GM20000 (cell line): ENCODE measurements around the gene FAM131C.

Experiments
- DNase-seq: peaks from one replicate; pipeline ENCODE4 v3.0.0; 2012; ENCODE audit warnings: low spot score
- CTCF ChIP-seq: IDR thresholded peaks from 2 replicates; pipeline ENCODE4 v1.5.1; 2012; ENCODE audit warnings: mild to moderate bottlenecking, control low read depth; ENCODE audit errors: extremely low read depth, missing control alignments

Gene FAM131C

GRCh38 chr1:16012590-16013219, 60.7 kb downstream of the FAM131C start:
- no peak for TF ChIP-seq CTCF

GRCh38 chr1:16011936-16012589, 61.4 kb downstream of the FAM131C start:
- no peak for TF ChIP-seq CTCF
- DNase-seq = no peak

More at GRCh38 chr1:16012590-16013219, 60.7 kb downstream of the FAM131C start:
- peak; percentile 71 for DNase-seq

GRCh38 chr1:16010837-16011236, 62.6 kb downstream of the FAM131C start:
- no peak for DNase-seq
- no peak for TF ChIP-seq CTCF

GRCh38 chr1:16009678-16010077, 63.8 kb downstream of the FAM131C start:
- TF ChIP-seq CTCF = no peak
- DNase-seq = no peak

- peak; percentile 79 for DNase-seq
- peak; percentile 80 for TF ChIP-seq CTCF
Observed at GRCh38 chr1:16009030-16009460, 64.4 kb downstream of the FAM131C start.
